ENCODE results near the gene PRR30.

GRCh38 chr2:27145682-27146081, 6.5 kb upstream of the PRR30 start:
- no peak for TF ChIP-seq POLR2A (IDR thresholded peaks at IDR 0.05)
- no peak for TF ChIP-seq CTCF (IDR thresholded peaks at IDR 0.05)
